ENCODE results near the gene GTPBP2. TPM values are rescaled to one million over a fixed set of nuclear protein-coding genes. Genes with fewer than 3 reads are reported as not detected.
"Not testable (repeated sequence)": the region's sequence is repeated elsewhere in the genome, so short reads cannot be mapped to it uniquely, and the experiment has no call there.

The GTPBP2 gene
- total and polyA plus RNA-seq, 2 of the 4 experiments (the other 2 are of a cell fraction) = 38.4 to 86.6 TPM

- H3K4me2 ChIP-seq (ENCODE audit: low read depth, low read length); H3K56ac ChIP-seq (ENCODE audit: extremely low read depth, insufficient read depth, low read length); H3K27me3 ChIP-seq (ENCODE audit: control insufficient read depth, insufficient read depth, low read length); H2BK5ac ChIP-seq (ENCODE audit: low read depth, low read length, poor library complexity, severe bottlenecking); H2AK9ac ChIP-seq (replicated peaks; ENCODE audit: low read depth, low read length, poor library complexity); H2BK15ac ChIP-seq (ENCODE audit: low read depth, low read length); H3K23ac ChIP-seq (ENCODE audit: low read depth, low read length); H3K4me1 ChIP-seq (ENCODE audit: control insufficient read depth, insufficient read depth, low read length); DNase-seq; H2AK5ac ChIP-seq (ENCODE audit: low read depth, low read length); H3K36me3 ChIP-seq (ENCODE audit: control insufficient read depth, insufficient read depth, low read length); H4K5ac ChIP-seq (ENCODE audit: low read depth, low read length); in situ Hi-C loops (cut with MboI; ENCODE audit: low sequenced_read_pairs); H3K18ac ChIP-seq (ENCODE audit: low read depth, low read length); intact Hi-C loops (cut with micrococcal nuclease); H3K4ac ChIP-seq (ENCODE audit: low read depth, low read length); dilution Hi-C loops (cut with HindIII; ENCODE audit: low sequenced_read_pairs, unreplicated experiment); H4K8ac ChIP-seq (ENCODE audit: low read depth in 2 of 2, low read length in 2 of 2); BruUV-seq (replicated peaks); H3K4me3 ChIP-seq (ENCODE audit: insufficient read depth, low read depth, low read length); H3K27ac ChIP-seq (ENCODE audit: insufficient read depth, low read length); POLR2A ChIA-PET (ENCODE audit: unreplicated experiment); ATAC-seq (ENCODE audit: low read depth); H3K9ac ChIP-seq (ENCODE audit: low read depth, low read length); H2BK20ac ChIP-seq (ENCODE audit: low read depth, low read length); H3K9me3 ChIP-seq (ENCODE audit: control insufficient read depth, insufficient read depth, low read length); H3K14ac ChIP-seq (replicated peaks; ENCODE audit: low read depth, low read length); H4K91ac ChIP-seq (ENCODE audit: insufficient read depth, low read depth, low read length); H2BK120ac ChIP-seq (ENCODE audit: low read depth, low read length); H4K20me1 ChIP-seq (ENCODE audit: insufficient read depth, low read length); CTCF ChIA-PET; H2AFZ ChIP-seq (replicated peaks; ENCODE audit: low read length, poor library complexity): not testable (repeated sequence)
- WGBS, 2 experiments (ENCODE audit: extremely low coverage in 2 of 2, insufficient read length in 1 of 2) = no CpG with 5 or more reads among the region's 7 CpGs
- peaks cover 16 to 32% of the 10 kb centered on the region in 2 experiments for H3K79me1 ChIP-seq (ENCODE audit: low read depth in 1 of 2, low read length in 2 of 2)
- H3K9me1 ChIP-seq (ENCODE audit: insufficient read depth, low read length) = peaks cover 10% of the 10 kb centered on the region
Observed at GRCh38 chr6:43633002-43633401, 3.9 kb upstream of the GTPBP2 start.

Data from IMR-90 (cell line).